Measurements from ENCODE around the gene ZNF189.
A peak's percentile ranks its signal among the peaks of the same experiment; 100 is the strongest.

The ZNF189 gene

DNA sequence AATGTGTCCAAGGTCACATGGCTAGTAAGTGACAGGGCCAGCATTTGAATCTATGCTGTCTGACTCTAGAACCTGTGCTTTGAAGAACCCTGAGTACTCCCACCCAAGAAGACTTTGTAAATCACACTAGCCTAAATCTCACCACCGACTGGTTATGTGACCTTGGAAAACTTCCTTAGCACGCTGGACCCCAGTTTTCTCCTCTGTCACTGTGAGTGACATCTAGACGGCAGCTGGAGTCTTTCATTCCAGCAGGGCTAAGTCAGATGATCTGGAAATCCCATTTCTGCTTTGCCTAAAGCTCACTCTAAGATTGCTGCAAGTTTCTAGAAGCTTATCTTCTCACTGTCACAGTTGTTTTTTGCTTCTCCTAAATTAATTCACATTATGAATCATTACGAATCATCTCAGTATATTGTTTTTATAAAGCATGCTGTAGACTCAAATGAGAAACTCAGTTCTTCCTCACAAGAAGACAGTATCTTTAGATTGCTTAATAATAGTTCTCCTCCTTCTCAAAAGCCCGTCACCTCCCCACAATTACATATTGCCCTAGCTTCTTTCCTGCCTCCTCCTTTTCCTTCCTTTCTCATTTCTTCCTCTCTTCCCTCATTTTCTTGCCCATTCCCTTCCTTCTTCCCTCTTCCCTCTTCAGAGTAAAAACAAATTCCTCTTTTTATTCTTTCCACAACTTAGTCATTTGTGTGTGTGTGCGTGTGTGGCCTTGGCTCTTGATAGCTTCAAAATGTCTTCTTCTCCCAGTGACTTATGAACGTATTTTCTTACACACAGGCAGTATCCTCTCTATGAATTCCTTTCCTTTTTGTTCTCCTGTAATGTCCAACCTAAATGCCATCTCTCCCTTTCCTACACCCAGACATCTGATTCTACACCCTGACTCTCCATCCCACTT lies 20.1 kb downstream of the ZNF189 start:
- no peak for DNase-seq (ENCODE audit: low spot score)

DNA sequence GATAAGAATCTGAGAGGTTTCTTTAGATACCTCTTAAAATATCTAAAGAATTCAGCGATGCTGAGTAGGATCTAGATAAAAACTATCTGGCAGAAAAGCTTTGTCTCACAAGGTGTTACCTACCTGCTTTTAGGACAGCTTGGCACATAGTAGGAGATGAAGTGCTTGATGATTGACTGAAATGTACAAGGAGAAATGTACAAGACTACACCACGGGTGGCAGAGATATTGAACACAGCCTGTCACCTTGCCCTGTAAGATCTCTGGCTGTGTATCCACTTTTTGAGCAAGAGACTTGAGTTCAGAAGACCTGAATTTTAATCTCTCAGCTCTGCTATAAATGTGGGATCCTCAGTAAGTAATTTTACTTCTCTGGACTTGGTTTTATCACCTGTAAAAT lies 21.2 kb downstream of the ZNF189 start:
- DNase-seq (ENCODE audit: low spot score): no peak

DNA sequence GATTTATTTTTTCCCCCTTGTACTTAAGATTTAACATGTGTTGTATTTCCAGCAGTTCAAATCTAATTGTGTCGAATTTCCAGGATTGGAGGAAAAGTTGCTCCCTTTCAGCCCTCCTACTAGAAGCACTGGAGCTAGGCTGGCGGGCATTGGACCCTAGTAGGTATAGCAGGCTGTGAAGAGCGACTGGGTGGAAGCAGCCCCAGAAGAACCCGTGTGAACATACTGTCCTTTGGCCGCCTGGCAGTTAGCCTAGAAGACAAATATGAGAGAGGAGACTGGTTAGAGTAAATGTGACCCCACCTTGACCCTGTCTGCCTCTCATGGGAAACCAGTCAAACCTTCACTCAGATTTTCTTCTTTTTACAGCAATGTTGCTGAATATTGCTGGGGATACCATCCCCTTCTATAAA lies 23.0 kb downstream of the ZNF189 start:
- DNase-seq (ENCODE audit: low spot score): peak; percentile 17

DNA sequence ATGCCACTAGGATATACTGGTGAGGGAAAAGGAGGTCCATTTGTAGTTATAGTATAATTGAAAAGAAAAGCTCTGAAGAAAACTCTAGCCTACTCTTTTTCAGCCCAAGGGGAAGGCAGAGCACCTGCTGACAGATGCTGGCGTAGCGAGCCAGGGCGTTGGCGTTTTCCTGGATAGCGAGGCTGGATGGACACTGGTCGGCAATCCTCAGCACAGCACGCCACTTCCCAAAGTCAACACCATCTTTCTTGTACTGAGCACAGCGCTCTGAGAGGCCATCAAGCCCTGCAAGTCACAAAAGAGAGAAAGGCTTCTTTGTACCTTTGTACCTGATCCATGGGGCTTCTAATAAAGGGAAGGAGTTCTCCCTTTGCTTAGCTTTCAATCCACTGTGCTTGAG lies 28.7 kb downstream of the ZNF189 start:
- DNase-seq (ENCODE audit: low spot score): no peak

DNA sequence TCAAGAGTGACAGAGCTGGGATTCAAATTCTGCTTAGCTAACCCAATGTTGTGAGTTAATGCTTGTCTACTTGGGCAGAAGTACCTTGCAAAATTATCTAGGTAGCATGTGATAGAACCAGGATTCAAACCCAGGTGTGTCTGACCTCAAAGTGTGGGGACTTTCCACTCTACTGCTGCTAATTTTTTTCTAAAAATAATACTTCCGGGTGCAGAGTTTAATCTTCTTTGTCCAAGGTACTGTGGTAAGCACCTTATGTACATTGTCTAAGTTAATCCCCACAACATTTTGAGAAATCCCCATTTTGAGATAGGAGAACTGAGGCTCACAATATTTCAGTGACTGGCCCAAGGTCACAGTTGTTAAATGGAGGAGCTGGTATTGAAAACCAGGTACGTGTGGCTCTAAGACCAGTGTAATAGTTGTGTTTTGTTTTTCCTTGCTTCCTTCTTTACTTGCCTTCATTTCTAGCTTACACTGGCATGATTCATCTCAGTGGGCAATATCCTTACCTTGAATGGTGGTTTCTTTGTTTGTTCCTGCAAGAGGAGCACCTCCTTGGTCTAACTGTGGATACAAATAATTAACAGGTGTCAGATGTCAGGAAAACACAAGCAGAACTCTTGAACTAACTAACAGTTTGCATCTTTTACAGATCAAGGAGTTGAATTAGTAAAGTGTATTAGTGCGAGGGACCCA lies 29.5 kb downstream of the ZNF189 start:
- no peak for DNase-seq (ENCODE audit: low spot score)

DNA sequence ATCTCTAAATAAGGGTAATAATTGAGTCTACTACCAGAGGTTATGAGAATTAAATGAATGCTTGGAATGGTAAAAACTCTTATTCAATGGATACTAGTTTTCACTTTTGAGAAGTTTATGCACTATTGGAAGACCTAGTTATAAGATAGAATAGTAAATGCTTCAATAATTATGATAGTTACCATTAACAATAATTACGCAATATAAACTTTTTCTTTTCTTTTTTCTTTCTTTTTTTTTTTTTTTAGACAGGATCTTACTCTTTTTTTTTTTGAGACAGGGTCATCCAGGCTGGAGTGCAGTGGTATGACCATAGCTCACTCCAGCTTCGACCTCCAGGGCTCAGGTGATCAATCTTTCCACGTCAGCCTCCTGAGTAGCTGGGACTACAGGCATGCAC lies 30.3 kb downstream of the ZNF189 start:
- DNase-seq (ENCODE audit: low spot score): no peak

DNA sequence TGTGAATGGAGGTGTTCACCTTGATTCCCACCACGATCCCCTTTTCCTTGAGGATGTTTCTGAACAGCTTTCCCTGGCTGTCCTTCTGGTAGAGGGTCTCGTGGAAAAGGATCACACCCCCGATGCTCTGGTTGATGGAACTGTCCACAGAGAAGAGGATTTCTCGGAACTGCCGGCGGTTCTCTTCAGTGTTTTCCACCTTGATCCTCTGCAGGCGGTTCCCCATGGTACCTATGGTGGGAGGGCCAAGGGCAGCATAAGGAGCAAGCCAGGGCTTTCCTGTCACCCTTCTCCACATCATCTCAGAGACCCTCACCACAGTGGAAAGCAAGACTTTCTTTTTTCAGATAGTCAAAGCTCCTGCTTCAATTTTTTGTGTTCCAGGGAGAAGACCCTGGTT lies 31.1 kb downstream of the ZNF189 start:
- no peak for DNase-seq (ENCODE audit: low spot score)

DNA sequence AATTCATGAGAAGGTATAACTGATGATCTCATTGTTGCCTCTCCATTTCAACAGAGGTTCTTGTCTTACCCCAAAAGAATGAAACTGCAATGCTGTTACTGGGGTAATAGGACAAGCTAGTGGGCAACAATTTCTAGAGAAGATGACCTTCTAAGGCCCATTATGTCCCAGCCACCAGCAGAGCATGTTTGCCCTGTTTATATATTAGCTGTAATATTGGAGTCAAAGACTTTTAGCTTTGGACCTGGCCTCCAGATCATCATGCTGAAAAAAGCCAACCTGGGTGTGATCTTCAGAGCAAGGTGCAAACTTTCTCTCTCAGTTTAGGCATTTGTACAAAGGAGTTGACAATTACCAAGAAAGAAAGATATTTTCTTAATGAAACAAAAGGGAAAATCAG lies 33.5 kb downstream of the ZNF189 start:
- no peak for DNase-seq (ENCODE audit: low spot score)

DNA sequence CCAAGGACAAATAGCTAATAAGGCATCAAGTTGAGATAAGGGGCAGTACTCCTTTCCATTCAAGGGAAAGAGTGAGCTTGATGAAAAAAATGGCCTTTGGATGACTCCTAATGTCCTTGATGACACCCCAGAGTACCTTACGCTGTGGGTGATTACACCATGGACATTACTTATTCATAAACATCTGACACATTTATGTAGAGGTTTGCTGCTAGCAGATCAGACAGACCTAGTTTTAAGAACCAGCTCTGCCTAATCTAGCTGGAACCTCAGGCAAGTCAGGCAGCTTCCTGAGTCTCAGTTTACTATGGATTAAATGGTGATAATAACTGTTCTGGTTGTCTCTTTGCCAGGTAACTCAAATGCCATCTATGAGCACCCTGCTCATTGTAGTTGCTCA lies 34.1 kb downstream of the ZNF189 start:
- DNase-seq (ENCODE audit: low spot score): no peak

DNA sequence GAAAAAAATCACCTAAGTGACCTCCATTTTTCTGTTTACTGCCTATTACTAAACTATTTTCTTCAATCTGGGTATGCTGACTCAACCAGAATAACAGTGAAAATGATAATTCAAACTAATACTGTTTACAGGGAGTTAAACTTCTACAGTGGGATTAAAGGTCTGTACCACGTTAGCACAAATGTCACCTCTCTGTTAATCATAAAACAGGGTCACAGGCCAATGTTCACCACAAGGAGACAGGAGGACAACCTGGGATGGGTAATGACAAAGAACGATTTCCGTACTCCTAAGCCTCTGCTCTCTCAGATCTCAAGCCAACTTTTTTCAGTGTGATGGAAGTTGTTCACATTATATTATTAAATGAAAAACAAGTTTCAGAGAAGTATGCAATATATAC lies 34.6 kb downstream of the ZNF189 start:
- DNase-seq (ENCODE audit: low spot score): peak; percentile 40

DNA sequence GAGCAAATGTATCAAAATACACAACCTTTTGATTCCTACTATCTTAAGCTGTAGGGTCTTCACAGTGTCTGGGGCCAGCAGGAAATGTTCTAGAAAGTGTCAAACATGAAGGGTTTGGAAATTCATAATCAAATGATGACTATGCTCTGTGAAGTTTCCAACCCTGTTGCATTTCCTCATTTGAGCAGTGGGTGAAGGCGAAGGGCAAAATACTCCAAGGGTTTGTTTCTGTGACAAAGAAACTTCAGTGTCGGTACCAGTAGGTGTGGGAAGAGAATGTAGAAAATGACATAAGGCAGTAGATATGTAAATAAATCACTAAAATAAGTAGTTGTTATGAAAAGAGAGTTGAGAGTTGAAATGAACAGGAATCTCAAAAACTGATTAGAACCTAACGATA lies 36.3 kb downstream of the ZNF189 start:
- no peak for DNase-seq (ENCODE audit: low spot score)

DNA sequence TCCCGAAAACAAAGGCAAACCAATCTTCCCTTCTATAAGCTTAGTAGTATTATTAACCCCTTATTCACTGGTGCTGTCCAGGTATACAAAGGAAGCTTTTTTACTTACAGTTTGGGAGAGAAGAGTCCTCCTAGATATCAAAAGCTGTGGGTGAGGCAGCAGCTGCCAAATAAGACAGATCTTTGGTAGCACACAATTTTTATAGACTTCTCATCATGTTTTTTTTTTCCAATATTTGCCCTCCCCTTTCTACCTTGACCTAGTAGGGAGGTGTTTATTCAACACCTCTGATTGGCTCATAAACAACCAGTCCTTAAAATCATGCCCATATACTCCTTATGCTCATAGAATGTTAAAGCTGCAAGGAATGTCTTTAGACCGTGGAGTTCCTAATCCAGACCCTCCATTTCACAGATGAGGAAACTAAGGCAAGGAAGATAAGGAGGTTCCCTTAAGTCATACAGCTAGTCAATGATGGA lies 37.0 kb downstream of the ZNF189 start, which contains the start of gene ALDOB:
ALDOB (minus strand) TSS at position 174 of the 479 bp plus-strand sequence. CDS start 4,887 bp downstream, outside the sequence.
- DNase-seq (ENCODE audit: low spot score): no peak

DNA sequence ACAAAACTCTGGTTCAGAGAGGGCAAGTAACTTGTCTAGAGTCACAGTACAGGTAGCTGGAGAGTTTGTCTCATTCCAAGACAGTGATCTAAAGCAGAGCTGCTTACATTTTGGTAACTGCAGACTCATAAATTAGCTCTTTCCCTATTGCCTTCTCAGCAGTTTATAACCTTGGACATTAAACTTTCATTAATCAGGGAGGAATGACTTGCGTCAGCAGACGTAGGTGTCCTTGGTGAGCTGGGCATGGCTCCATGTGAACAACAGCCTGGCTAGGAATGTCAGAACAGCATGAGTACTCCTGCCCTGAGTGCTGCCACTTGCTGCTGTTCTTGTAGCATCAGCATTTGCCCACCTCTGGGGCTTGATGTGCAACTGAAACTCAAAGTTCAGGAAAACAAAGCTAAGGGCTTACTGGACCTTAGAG lies 39.2 kb downstream of the ZNF189 start:
- no peak for DNase-seq (ENCODE audit: low spot score)

DNA sequence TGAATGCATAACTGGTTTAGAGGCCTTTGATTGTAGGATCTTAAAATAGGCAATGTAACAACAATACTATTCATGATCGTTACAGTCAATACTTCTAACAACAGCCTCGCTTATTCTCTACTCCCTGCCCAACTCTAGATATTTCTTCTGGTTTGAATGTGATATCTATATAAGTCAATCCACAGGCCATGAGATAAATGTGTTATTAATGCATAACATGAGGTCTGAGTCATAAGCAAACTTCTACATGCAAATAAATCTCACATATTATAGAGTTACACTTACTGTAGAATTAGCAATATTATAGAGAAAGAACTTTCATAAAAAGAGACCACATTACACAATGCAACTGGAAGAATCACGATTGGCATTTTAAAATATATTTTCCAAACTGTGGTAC lies 39.9 kb downstream of the ZNF189 start:
- no peak for DNase-seq (ENCODE audit: low spot score)

DNA sequence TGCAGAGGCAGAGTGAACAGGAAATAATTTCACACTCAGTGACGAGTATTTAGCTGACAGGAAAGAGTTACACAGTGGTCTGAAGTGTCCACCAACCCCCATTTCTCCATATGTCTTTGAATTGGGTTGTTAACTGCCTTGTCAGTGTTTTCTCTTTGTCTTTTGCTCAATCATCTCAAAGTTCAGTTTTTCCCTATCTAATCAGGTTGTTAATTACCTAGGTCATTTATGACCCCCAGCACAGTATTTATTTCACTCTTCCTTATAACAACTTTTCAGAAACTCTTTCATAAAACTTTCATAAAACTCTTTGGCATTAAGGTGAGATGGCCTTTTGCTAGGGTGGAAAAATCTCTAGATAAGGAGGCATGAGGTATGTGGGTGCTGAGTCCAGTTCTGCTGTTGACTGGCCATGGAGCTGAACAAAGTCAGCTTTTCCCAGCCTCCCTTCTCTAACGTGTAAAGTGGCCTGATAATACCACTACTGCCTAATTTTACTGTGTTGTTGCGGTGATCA lies 42.1 kb downstream of the ZNF189 start:
- peak; percentile 20 for DNase-seq (ENCODE audit: low spot score)

DNA sequence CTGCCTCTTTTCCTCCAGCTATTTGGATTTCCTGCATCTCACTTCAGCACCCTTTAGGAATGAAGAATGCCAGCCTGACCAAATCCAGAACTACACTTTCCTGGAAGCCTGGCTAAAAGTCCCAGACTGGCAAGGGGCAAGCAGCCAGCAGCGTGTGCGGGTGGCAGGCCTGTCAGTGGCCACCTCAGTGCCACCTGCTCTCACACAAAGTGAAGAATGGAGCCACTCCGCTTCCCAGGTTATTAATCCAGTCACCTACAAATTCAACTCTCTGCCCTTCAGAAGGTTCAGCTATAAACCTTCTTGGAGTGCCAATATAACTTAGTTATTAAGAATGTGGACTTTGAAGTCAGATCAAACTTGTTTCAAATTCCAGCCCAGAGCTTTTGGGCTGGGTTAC lies 43.7 kb downstream of the ZNF189 start:
- no peak for DNase-seq (ENCODE audit: low spot score)

DNA sequence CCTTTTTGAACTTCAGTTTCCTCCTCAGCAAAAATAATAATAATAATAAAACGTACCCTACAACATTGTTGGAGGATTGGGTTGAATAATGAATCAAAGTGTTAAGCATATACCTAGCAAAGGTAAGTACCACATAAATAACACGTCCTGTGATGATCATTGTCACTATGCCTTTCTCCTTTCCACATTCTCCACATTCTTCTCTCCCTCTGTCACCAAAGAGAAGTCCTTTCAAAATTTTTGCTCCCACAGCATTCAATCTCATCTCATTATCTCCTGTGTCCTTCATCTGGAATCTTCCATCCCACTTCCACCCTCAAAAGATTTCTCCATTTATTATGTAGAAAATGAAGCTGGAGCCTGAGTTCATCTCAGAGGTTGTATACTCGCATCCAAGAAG lies 44.1 kb downstream of the ZNF189 start:
- no peak for DNase-seq (ENCODE audit: low spot score)

DNA sequence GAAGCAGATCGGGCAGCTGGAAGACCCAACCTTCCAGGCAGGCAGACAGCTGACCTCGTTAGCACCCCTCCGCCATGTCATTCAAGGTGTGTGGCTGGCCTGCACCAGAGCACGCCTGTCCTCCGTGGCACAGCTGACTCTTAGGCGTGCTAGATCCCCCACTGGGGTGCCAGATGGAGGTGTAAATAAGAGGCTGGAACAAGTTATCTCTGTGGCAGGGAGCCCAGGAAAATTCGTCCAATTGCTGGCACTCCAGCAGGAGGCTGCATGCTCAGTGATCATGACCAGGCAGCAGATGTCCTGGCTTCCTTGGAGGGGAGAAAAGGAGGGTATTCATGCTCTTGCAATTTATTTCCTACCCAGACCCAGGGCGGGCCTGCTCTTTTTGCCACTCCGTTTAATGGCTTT lies 44.7 kb downstream of the ZNF189 start:
- no peak for DNase-seq (ENCODE audit: low spot score)

DNA sequence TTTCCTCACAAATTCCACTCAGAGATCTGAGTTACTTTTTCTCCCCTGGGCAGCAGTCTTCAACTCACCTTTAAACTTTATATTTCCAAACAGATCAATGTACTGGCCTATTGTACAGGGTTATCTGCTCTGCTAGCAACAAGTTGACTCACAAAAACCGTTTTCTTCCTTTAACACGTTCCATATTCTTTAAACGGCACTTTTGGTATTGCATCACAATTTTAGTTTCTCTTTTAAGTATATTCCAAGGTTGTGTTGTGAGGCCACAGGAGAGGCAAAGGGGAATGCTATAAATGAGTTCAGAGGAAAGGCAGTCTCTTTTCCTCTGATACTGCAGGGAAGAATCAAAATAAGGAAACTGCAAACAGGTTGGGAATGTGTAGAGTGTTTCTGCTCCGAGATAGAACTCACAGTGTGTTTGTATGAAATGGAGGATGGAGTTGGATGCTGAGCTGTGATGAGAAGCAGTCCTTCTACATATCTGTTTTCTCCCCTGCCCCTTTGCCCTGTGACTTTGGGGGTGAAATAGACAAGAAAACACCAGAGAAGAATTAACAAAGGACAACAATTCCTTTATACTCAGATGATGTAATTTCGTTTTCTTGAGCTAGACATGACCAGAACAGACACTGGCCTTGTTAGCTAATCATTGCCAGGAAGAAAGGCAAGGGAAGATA lies 46.8 kb downstream of the ZNF189 start:
- DNase-seq (ENCODE audit: low spot score): peak; percentile 26

DNA sequence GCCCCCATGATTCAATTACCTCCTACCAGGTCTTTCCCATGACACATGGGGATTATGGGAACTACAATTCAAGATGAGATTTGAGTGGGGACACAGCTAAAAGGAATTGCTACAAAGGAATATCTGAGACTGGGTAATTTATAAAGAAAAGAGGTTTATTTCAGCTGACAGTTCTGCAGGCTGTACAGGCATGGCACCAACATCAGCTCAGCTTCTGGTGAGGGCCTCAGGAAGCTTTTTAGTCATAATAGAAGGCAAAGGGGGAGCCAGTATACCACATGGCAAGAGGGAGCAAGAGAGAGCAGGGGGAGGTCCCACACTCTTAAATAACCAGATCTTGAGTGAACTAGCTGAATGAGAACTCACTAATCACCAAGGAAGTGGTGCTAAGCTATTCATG lies 48.1 kb downstream of the ZNF189 start:
- DNase-seq (ENCODE audit: low spot score): no peak

DNA sequence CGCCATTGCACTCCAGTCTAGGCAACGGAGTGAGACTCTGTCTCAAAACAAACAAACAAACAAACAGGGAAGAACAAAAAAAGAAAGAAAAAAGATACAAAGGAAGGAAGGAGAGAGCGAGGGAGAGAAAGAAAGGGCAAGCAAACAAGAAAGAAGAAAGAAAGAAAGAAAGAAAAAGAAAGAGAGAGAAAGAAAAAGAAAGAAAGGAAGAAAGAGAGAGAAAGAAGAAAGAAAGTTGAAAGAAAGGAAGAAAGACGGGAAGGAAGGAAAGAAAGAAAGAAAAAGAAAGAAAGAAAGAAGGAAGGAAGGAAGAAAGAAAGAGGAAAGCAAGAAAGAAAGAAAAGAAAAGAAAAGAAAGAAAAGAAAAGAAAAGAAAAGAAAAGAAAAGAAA lies 50.0 kb downstream of the ZNF189 start:
- DNase-seq (ENCODE audit: low spot score): no peak

DNA sequence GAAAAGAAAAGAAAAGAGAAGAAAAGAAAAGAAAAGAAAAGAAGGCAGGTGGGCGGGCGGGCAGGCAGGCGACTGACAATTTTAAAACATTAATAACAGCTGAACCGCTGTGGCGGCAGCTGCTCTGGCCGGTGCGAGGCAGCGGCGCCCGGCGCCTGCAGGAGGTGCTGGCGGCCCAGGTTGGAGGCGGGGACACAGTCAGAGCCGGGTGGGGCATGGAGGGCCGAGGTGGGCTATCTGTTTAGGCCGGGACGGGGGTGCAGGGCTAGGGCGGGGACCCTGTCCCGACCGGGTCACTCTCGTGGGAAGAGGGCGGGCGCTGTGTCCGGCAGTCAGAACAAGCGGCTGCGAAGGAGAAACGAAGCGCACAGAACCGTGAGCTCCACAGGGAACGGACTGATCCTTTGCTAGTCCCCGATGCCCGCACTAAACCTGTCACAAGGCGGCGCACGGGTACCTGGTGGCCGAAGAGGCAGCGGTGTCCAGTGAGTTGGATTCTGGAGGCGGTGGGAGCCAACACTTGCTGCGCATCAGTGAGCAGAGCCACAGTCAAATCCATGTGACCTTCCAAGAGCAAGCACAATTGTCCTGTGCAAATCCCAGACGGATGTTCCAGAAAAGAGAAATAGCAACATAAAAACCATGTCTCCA lies 50.5 kb downstream of the ZNF189 start:
- DNase-seq (ENCODE audit: low spot score): peak; percentile 67
